ENCODE data around the gene PIGW. TPM values are rescaled to one million over a fixed set of nuclear protein-coding genes. Genes with fewer than 3 reads are reported as not detected.
"Not testable (repeated sequence)": the region's sequence is repeated elsewhere in the genome, so short reads cannot be mapped to it uniquely, and the experiment has no call there.

PIGW gene
- total and polyA plus RNA-seq, 10 of the 15 experiments (the other 5 are each of a cell fraction or from before 2014, with no cell fraction given) = 6.0 to 31.5 (median 13.8) TPM

GRCh38 chr17:36507266-36507665 lies 27.5 kb upstream of the PIGW start:
- DNase-seq (ENCODE audit: low read depth, low spot score) = no peak
- POLR2A ChIA-PET = no interaction called here
- no peaks in the 10 kb centered on the region for H3K4me1 ChIP-seq (ENCODE audit: control insufficient read depth, insufficient read depth, low read length)
- no peak overlapping the region for H3K27ac ChIP-seq (ENCODE audit: control insufficient read depth, insufficient read depth)
- H3K36me3 ChIP-seq (ENCODE audit: control insufficient read depth in 2 of 2, insufficient read depth in 2 of 2, low read length in 1 of 2) = peaks cover 17 to 21% of the 10 kb centered on the region in 2 experiments
- H3K27me3 ChIP-seq (replicated peaks in 1 of 2; ENCODE audit: control insufficient read depth in 2 of 2, insufficient read depth in 2 of 2, low read length in 1 of 2) = no peaks in the 10 kb centered on the region
- TF ChIP-seq ZNF274 (IDR thresholded peaks at IDR 0.05; ENCODE audit: insufficient read depth, insufficient read length) (no peak), YY1 (IDR thresholded peaks at IDR 0.05; ENCODE audit: low read depth, low read length) (no peak), SPI1 (IDR thresholded peaks at IDR 0.05; ENCODE audit: borderline replicate concordance, insufficient read depth, low read depth, low read length) (no peak), USF1 (IDR thresholded peaks at IDR 0.05; ENCODE audit: borderline replicate concordance, extremely low read length, insufficient read depth, low read depth, low read length) (no peak), ZNF217 (IDR thresholded peaks at IDR 0.05) (no peak), NR2C1 (IDR thresholded peaks at IDR 0.05) (no peak), EGR1 (IDR thresholded peaks at IDR 0.05; ENCODE audit: borderline replicate concordance in 1 of 2, low read depth in 2 of 2, low read length in 2 of 2) (no peak), RCOR1 (conservative IDR thresholded peaks at IDR 0.05; ENCODE audit: low read depth, low read length) (no peak), CBX3 (IDR thresholded peaks at IDR 0.05; ENCODE audit: borderline replicate concordance, low read depth) (no peak), HDAC6 (IDR thresholded peaks at IDR 0.05; ENCODE audit: unreplicated experiment) (no peak), EZH2 (IDR thresholded peaks at IDR 0.05; ENCODE audit: borderline replicate concordance, control insufficient read depth, low read depth, low read length) (no peak), ZNF622 (IDR thresholded peaks at IDR 0.05) (no peak), CUX1 (IDR thresholded peaks at IDR 0.05; ENCODE audit: insufficient replicate concordance, low read depth, low read length) (no peak)
- FAIRE-seq = no peak
- 90% methylated on average over 6 of the region's 6 CpGs for WGBS (ENCODE audit: insufficient coverage, insufficient replicate concordance, low lambda C conversion rate, missing lambda C conversion rate)
- intact Hi-C loops (cut with micrococcal nuclease; ENCODE audit: unreplicated experiment) = no loop called here
- no peaks in the 10 kb centered on the region for H4K20me1 ChIP-seq (ENCODE audit: control insufficient read depth, insufficient read depth)
- no peak overlapping the region for H3K9ac ChIP-seq (ENCODE audit: control insufficient read depth, insufficient read depth, low read length)
- in situ Hi-C loops (cut with MboI) = no loop called here
- no peak overlapping the region for H3K4me3 ChIP-seq
- H2AFZ ChIP-seq (ENCODE audit: control insufficient read depth, low read depth, low read length) = no peak overlapping the region
- SMC1A ChIA-PET (ENCODE audit: uncharacterized antibody, unreplicated experiment) = no interaction called here
- no TSS peak for BruUV-seq (replicated peaks)
- CTCF ChIA-PET = no interaction called here
- no peak overlapping the region for H3K4me2 ChIP-seq (ENCODE audit: control insufficient read depth, insufficient read depth)
- no peaks in the 10 kb centered on the region for H3K79me2 ChIP-seq (ENCODE audit: control insufficient read depth, insufficient read depth, low read length)
- RAD21 ChIA-PET (ENCODE audit: unreplicated experiment) = no interaction called here
- H3K9me3 ChIP-seq (replicated peaks; ENCODE audit: control insufficient read depth, insufficient read depth, low read length) = no peaks in the 10 kb centered on the region
- no peak for ATAC-seq

- 97% methylated on average over 2 of the region's 2 CpGs for WGBS (ENCODE audit: insufficient coverage, insufficient replicate concordance, low lambda C conversion rate, missing lambda C conversion rate)
- CTCF ChIA-PET, POLR2A ChIA-PET: not testable (repeated sequence)
These were observed 26.3 kb upstream of the PIGW start for GRCh38 chr17:36508439-36508838.

More at GRCh38 chr17:36508439-36508838, 26.3 kb upstream of the PIGW start:
- H3K27ac ChIP-seq (ENCODE audit: control insufficient read depth, insufficient read depth); H2AFZ ChIP-seq (ENCODE audit: control insufficient read depth, low read depth, low read length); H3K4me3 ChIP-seq; H4K20me1 ChIP-seq (ENCODE audit: control insufficient read depth, insufficient read depth); BruUV-seq (replicated peaks); H3K79me2 ChIP-seq (ENCODE audit: control insufficient read depth, insufficient read depth, low read length); DNase-seq (ENCODE audit: low read depth, low spot score); ATAC-seq; H3K9me3 ChIP-seq (replicated peaks; ENCODE audit: control insufficient read depth, insufficient read depth, low read length); FAIRE-seq; in situ Hi-C loops (cut with MboI); H3K4me2 ChIP-seq (ENCODE audit: control insufficient read depth, insufficient read depth); H3K27me3 ChIP-seq (replicated peaks in 1 of 2; ENCODE audit: control insufficient read depth in 2 of 2, insufficient read depth in 2 of 2, low read length in 1 of 2); intact Hi-C loops (cut with micrococcal nuclease; ENCODE audit: unreplicated experiment); RAD21 ChIA-PET (ENCODE audit: unreplicated experiment); H3K4me1 ChIP-seq (ENCODE audit: control insufficient read depth, insufficient read depth, low read length); H3K9ac ChIP-seq (ENCODE audit: control insufficient read depth, insufficient read depth, low read length): not testable (repeated sequence)
- SMC1A ChIA-PET (ENCODE audit: uncharacterized antibody, unreplicated experiment) = interaction anchor here (0.5 kb wide), 1 partner anchor 539 kb away, joined by 3 read pairs; no protein-coding TSS in a partner anchor
- H3K36me3 ChIP-seq (ENCODE audit: control insufficient read depth in 2 of 2, insufficient read depth in 2 of 2, low read length in 1 of 2) = peaks cover 15 to 20% of the 10 kb centered on the region in 2 experiments
